LHCN-M2 (cell line): Measurements from ENCODE around the gene LENG1. TPM values are rescaled to one million over a fixed set of nuclear protein-coding genes. Genes with fewer than 3 reads are reported as not detected.

Experiments used
- DNase-seq: peaks from one replicate; pipeline ENCODE4 v3.0.0-alpha.2; 2012; ENCODE audit warnings: low read depth
- total RNA-seq: library from RNA; depleted of rRNA; stranded (reverse); fragments of >200 nt; gene quantifications from 2 replicates; pipeline ENCODE4 v1.2.3, GENCODE V29; 2014; rRNA removed

The LENG1 gene
- total RNA-seq, 1 experiment from 2014 or later = 9.2 TPM

GRCh38 chr19:54114340-54115108 is 45.0 kb downstream of the LENG1 start:
- DNase-seq = no peak

- no peak for DNase-seq
Measured at GRCh38 chr19:54109651-54110050, 49.9 kb downstream of the LENG1 start.

- DNase-seq = no peak
Measured at GRCh38 chr19:54108496-54108895, 51.0 kb downstream of the LENG1 start.

- DNase-seq = no peak
Measured at GRCh38 chr19:54107876-54108490, 51.5 kb downstream of the LENG1 start.

GRCh38 chr19:54106716-54107115 is 52.8 kb downstream of the LENG1 start:
- DNase-seq = no peak

GRCh38 chr19:54105796-54106195 is 53.7 kb downstream of the LENG1 start:
- DNase-seq = no peak

Other genes starting within 250 kb of the LENG1 start
- gene CACNG8, start 196.8 kb downstream of the LENG1 start, total RNA-seq = under 0.01 and 0.06 TPM in 2 replicates
- gene CACNG6, start 168.1 kb downstream of the LENG1 start, total RNA-seq = 0.17 TPM in 1 of 2 replicates, not detected in the other
- not detected in 2 replicates for gene VSTM1, start 95.8 kb downstream of the LENG1 start, total RNA-seq
- not detected in 2 replicates for gene TARM1, start 78.4 kb downstream of the LENG1 start, total RNA-seq
- 0.23 and 1.5 TPM in 2 replicates for gene OSCAR, start 58.9 kb downstream of the LENG1 start, total RNA-seq
- 29.4 and 85.0 TPM in 2 replicates for gene NDUFA3, start 56.9 kb downstream of the LENG1 start, total RNA-seq
- 14.2 and 15.2 TPM in 2 replicates for gene TFPT, start 44.1 kb downstream of the LENG1 start, total RNA-seq
- gene PRPF31, start 44.0 kb downstream of the LENG1 start, total RNA-seq = 84.4 and 84.8 TPM in 2 replicates
- gene CNOT3, start 22.0 kb downstream of the LENG1 start, total RNA-seq = 18.2 and 18.4 TPM in 2 replicates
- gene TMC4, start 13.4 kb upstream of the LENG1 start, total RNA-seq = 0.40 and 0.51 TPM in 2 replicates
- 123 and 192 TPM in 2 replicates for gene MBOAT7, start 29.9 kb upstream of the LENG1 start, total RNA-seq
- gene TSEN34, start 31.6 kb upstream of the LENG1 start, total RNA-seq = 162 and 168 TPM in 2 replicates
- gene RPS9, start 41.1 kb upstream of the LENG1 start, total RNA-seq = 1,535 and 1,605 TPM in 2 replicates
- not detected in 2 replicates for gene LILRB3, start 63.3 kb upstream of the LENG1 start, total RNA-seq
- not detected in 2 replicates for gene LILRA6, start 83.1 kb upstream of the LENG1 start, total RNA-seq
- not detected in 2 replicates for gene LILRB5, start 97.6 kb upstream of the LENG1 start, total RNA-seq
- gene LILRB2, start 121.4 kb upstream of the LENG1 start, total RNA-seq = not detected in 2 replicates
- not detected in 2 replicates for gene LILRA5, start 153.4 kb upstream of the LENG1 start, total RNA-seq
- gene LILRA4, start 179.4 kb upstream of the LENG1 start, total RNA-seq = not detected in 2 replicates
- gene LAIR1, start 205.2 kb upstream of the LENG1 start, total RNA-seq = not detected in 2 replicates